Adrenal gland (tissue), 12 donors: ENCODE results near the gene TRAK1. TPM values are rescaled to one million over a fixed set of nuclear protein-coding genes. Genes with fewer than 3 reads are reported as not detected.
A peak's percentile ranks its signal among the peaks of the same experiment; 100 is the strongest.

Experiments
- DNase-seq, 7 donors: peaks; one replicate each; pipeline ENCODE4 v3.0.0-alpha.2; 2019 to 2020
- H3K27ac ChIP-seq, 5 donors: fragments of 200-600 bp; sonication (generic) in 4 of 5; 1 replicate in 3 of 5; 2 replicates in 2 of 5; pipeline versions ENCODE4 v1.5.1 to v1.8.0; 2016 to 2020; ENCODE audit warnings: mild to moderate bottlenecking in 1 of 5
- H3K27me3 ChIP-seq: fragments of 200-600 bp; 2 replicates; pipeline ENCODE4 v1.8.0; 2021
- H3K36me3 ChIP-seq, 2 donors: fragments of 200-600 bp; replicated peaks in 1 of 2; 1 replicate in 1 of 2; 2 replicates in 1 of 2; pipeline versions ENCODE4 v1.5.1 to v1.8.0; 2018 to 2022
- H3K4me1 ChIP-seq, 2 donors: fragments of 200-600 bp; replicated peaks in 1 of 2; 1 replicate in 1 of 2; 2 replicates in 1 of 2; pipeline versions ENCODE4 v1.5.1 to v1.8.0; 2018 to 2021
- H3K4me3 ChIP-seq, 4 donors: fragments of 200-600 bp; sonication (generic) in 3 of 4; one replicate each; pipeline ENCODE4 v1.5.1; 2016 to 2018
- H3K9me3 ChIP-seq, 3 donors: fragments of 200-600 bp; sonication (generic) in 1 of 3; replicated peaks in 1 of 3; 1 replicate in 2 of 3; 2 replicates in 1 of 3; pipeline versions ENCODE4 v1.5.1 to v1.8.0; 2016 to 2021
- POLR2A ChIP-seq, 2 donors: fragments of 450-650 bp; IDR thresholded peaks; one replicate each; pipeline ENCODE4 v1.6.1; 2017; ENCODE audit warnings: antibody characterized with exemption in 2 of 2, mild to moderate bottlenecking in 2 of 2, moderate library complexity in 1 of 2
- WGBS, 4 donors: extraction: QIAGEN DNeasy Blood & Tissue Kit in 2 of 4; methylation state at CpG; one replicate each; pipeline versions ENCODE4 v1.1.5 to v1.1.7; 2013 to 2017; 5-methylcytosine and 5-hydroxymethylcytosine counted together
- intact Hi-C, 2 donors: fragments of 100-400 bp; cut with DNase I; formaldehyde crosslinking; loops; one replicate each; pipeline versions ENCODE4 v1.14.1 to v1.15.0; 2022 to 2023
- polyA plus RNA-seq, 3 donors: library from polyadenylated mRNA; stranded (reverse); fragments of 200-250 nt in 2 of 3; fragments of 350-450 nt in 1 of 3; fragmentation: Illumina TruSeq in 1 of 3; extraction: RNeasy Lipid Tissue Mini Kit (QIAGEN cat#74804) in 1 of 3; gene quantifications; one replicate each; pipeline ENCODE4 v1.2.3, GENCODE V29; 2013 to 2014
- total RNA-seq, 9 donors: library from RNA; depleted of rRNA in 4 of 9; stranded (reverse); fragments of >200 nt in 4 of 9; fragments of 120-200 nt in 1 of 9; fragmentation: NEBNext Ultra II Directional in 1 of 9; extraction: Animal tissue kit (Norgen Biotek cat#: 25700) in 1 of 9; gene quantifications; one replicate each; pipeline versions ENCODE4 v1.1.0 to v1.2.4, GENCODE V29; 2013 to 2023
- TF ChIP-seq, protein P1 (sequence below), 6 experiments: fragments of 450-650 bp in 4 of 6; fragments of 200-600 bp in 2 of 6; sonication (generic) in 1 of 6; IDR thresholded peaks; 1 replicate in 5 of 6; 2 replicates in 1 of 6; pipeline versions ENCODE4 v1.5.1 to v1.8.0; 2016 to 2021; ENCODE audit warnings: antibody characterized with exemption in 6 of 6, mild to moderate bottlenecking in 2 of 6, moderate library complexity in 1 of 6
- donor health status: healthy with polysubstance abuse.
- donor health status: Bipolar disorder and iron deficiency.
- donor health status: DM: yes; HTN: yes; CAD: no.
- donor health status: DM: no; HTN: no; CAD: no.
- donor health status: DM: no; HTN: no; CAD: no.
- donor health status: DM: yes; HTN: yes; CAD: no.

The TRAK1 gene
- total and polyA plus RNA-seq, 12 donors = 13.1 to 38.1 (median 26.4) TPM

DNA sequence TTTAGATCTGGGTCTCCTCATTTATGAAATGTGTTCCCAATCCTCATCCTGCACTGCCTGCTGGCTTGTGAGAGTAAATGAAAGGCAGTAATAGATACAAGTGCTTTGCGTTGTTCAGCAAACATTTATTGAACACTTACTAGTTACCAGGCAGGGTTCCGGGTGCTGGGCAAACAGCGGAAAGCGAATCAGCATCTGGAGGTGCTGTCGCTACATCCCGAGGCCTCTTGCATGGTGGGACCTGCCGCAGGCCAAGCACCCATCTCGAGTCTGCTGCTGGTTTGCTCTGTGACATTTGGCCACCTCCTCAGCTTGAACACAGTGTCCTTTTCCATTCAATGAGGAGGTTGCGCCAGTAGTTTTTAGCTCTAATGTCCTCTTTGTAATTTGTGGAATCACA is 24.8 kb downstream of the TRAK1 start:
- Histone ChIP-seq H3K36me3 (no peaks in the 10 kb centered on the region), H3K4me3 (no peak overlapping the region), H3K27me3 (no peaks in the 10 kb centered on the region), H3K9me3 (no peaks in the 10 kb centered on the region), H3K27ac (no peak overlapping the region), H3K4me1 (peaks cover 5 to 23% of the 10 kb centered on the region in 2 donors)
- DNase-seq = no peak
- WGBS, 4 donors = 91 to 98% (median 96%) methylated on average over 7 to 9 of the region's 9 CpGs
- intact Hi-C loops = loop anchor here in 1 of 2 donors (5.0 kb wide), 1 partner anchor 76 kb away; no protein-coding TSS in a partner anchor
- TF ChIP-seq, protein P1, sequence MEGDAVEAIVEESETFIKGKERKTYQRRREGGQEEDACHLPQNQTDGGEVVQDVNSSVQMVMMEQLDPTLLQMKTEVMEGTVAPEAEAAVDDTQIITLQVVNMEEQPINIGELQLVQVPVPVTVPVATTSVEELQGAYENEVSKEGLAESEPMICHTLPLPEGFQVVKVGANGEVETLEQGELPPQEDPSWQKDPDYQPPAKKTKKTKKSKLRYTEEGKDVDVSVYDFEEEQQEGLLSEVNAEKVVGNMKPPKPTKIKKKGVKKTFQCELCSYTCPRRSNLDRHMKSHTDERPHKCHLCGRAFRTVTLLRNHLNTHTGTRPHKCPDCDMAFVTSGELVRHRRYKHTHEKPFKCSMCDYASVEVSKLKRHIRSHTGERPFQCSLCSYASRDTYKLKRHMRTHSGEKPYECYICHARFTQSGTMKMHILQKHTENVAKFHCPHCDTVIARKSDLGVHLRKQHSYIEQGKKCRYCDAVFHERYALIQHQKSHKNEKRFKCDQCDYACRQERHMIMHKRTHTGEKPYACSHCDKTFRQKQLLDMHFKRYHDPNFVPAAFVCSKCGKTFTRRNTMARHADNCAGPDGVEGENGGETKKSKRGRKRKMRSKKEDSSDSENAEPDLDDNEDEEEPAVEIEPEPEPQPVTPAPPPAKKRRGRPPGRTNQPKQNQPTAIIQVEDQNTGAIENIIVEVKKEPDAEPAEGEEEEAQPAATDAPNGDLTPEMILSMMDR (IDR thresholded peaks at IDR 0.05) = no peak
- TF ChIP-seq POLR2A (IDR thresholded peaks at IDR 0.05) = no peak

DNA sequence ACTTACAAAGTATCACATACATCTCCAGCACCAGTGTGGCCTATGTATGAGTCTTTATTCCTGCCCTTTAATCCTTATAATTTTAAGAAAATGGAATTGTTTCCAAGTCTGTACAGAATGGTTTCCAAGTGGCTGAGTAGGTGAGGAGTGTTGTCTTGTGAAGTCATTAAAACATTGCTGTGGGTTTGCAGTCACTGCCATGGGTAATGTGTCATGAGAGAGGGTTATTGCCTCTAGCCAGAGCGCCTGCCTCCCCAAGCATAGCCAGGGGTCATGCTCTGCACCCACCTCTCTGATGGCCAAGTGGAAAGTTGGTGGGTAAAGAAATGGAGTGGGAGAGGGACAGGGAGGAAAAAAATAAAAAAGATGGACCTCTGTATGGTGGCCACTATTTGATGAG is 25.3 kb downstream of the TRAK1 start:
- TF ChIP-seq POLR2A (IDR thresholded peaks at IDR 0.05) = no peak
- TF ChIP-seq, protein P1 (IDR thresholded peaks at IDR 0.05) = no peak
- H3K9me3 ChIP-seq = no peaks in the 10 kb centered on the region
- intact Hi-C loops = loop anchor here in 1 of 2 donors (5.0 kb wide), 1 partner anchor 76 kb away; no protein-coding TSS in a partner anchor
- no peak overlapping the region for H3K4me3 ChIP-seq
- DNase-seq = no peak
- 90 to 100% (median 93%) methylated on average over 1 of the region's 1 CpG for WGBS, 4 donors
- H3K4me1 ChIP-seq = peaks cover 5 to 23% of the 10 kb centered on the region in 2 donors
- no peak overlapping the region for H3K27ac ChIP-seq
- H3K27me3 ChIP-seq = no peaks in the 10 kb centered on the region
- H3K36me3 ChIP-seq = no peaks in the 10 kb centered on the region

DNA sequence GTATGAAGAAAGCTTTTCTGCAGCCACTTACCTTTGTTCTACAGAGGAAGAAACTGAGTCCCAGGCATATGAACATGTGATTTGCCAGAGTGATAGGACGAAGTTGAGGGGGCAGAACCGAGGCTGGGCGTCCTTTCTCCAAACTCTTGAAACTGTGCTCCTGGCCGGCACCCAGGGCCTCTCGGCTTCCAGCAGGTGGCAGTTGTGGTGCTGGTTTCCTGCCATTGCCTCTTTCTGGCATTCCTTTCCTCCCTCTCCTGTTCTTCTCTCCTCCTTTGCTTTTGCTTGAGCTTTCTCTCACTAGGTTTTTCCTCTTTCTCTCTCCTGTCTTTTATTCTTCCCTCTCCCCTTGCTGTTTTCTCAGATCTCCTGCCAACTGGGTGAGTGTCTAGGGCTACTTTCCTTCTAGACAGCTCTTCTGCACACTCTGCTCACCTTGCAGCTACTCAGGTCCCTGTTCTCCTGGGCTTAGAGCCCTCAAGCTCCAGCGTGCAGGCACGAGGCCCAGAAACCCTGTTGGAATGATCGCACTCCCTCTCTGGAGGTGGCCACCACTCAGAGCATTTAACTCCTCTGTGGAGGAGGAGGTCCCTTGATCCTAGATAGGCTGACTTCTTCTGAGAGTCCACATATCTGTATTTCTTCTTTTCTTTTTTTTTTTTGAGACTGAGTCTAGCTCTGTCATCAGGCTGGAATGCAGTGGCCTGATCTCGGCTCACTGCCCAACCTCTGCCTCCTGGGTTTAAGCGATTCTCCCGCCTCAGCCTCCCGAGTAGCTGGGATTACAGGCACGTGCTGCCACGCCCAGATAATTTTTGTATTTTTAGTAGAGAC is 26.2 kb downstream of the TRAK1 start:
- no peaks in the 10 kb centered on the region for H3K27me3 ChIP-seq
- no peaks in the 10 kb centered on the region for H3K36me3 ChIP-seq
- peaks cover 5 to 23% of the 10 kb centered on the region in 2 donors for H3K4me1 ChIP-seq
- H3K9me3 ChIP-seq = no peaks in the 10 kb centered on the region
- intact Hi-C loops = loop anchor here in 1 of 2 donors (5.0 kb wide), 1 partner anchor 75 kb away; no protein-coding TSS in a partner anchor
- H3K4me3 ChIP-seq = no peak overlapping the region
- WGBS, 4 donors = 37 to 43% (median 40%) methylated on average over 14 of the region's 14 CpGs
- peak in 5 of 7 donors; percentile 41 to 67 (median 54) for DNase-seq
- TF ChIP-seq POLR2A (IDR thresholded peaks at IDR 0.05) = no peak
- TF ChIP-seq, protein P1 (IDR thresholded peaks at IDR 0.05) = peak; percentile 39 to 66 (median 57)
- H3K27ac ChIP-seq = no peak overlapping the region

DNA sequence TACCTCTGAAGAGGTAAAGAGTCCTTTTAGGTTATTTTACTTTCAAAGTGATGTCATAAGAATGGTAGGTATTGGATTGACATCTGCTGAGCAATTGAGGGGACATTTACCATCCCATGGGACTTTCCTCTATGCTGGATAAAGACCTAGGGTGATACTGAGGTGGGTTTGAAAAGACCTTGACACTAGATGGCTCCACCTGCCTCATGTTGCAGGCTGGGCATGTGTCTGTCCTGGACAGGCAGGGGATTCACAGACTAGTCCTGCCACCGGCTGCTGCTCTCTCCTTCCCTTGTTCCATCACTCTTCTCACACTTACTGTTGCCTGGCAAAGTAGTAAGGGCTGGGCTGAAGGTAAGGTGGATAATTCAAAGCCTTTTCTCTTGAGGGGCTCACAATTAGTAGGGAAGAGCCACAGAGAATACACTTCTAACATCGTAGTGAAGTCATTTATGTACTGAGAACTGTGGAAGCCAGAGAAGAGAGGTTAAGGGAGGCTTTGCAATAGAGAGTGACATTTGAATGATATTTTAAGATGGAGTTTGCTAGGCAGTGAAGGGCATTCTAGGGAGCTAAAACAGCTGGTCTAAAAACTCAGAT is 27.7 kb downstream of the TRAK1 start:
- Histone ChIP-seq H3K36me3 (no peaks in the 10 kb centered on the region), H3K4me3 (no peak overlapping the region), H3K4me1 (peaks cover 5 to 23% of the 10 kb centered on the region in 2 donors), H3K27me3 (no peaks in the 10 kb centered on the region), H3K27ac (no peak overlapping the region), H3K9me3 (no peaks in the 10 kb centered on the region)
- 71 to 85% (median 81%) methylated on average over 2 of the region's 2 CpGs for WGBS, 4 donors
- intact Hi-C loops = loop anchor here in 1 of 2 donors (5.0 kb wide), 1 partner anchor 73 kb away; no protein-coding TSS in a partner anchor
- no peak for DNase-seq
- TF ChIP-seq POLR2A (IDR thresholded peaks at IDR 0.05) = no peak
- TF ChIP-seq, protein P1 (IDR thresholded peaks at IDR 0.05) = peak in 1 of 6 experiments; percentile 4
